Activated CD8-positive, alpha-beta memory T cell treated with anti-CD3 and anti-CD28 coated beads for 1 hour (primary cell): ENCODE data around the gene ANKRD27.
"Not testable (repeated sequence)": the region's sequence is repeated elsewhere in the genome, so short reads cannot be mapped to it uniquely, and the experiment has no call there.

ENCODE experiments used
- DNase-seq, 2 donors: peaks; one replicate each; pipeline ENCODE4 v3.0.0-alpha.2; 2020; ENCODE audit warnings: low read depth in 1 of 2; ENCODE audit errors: extremely low read depth in 1 of 2

ANKRD27 gene

DNA sequence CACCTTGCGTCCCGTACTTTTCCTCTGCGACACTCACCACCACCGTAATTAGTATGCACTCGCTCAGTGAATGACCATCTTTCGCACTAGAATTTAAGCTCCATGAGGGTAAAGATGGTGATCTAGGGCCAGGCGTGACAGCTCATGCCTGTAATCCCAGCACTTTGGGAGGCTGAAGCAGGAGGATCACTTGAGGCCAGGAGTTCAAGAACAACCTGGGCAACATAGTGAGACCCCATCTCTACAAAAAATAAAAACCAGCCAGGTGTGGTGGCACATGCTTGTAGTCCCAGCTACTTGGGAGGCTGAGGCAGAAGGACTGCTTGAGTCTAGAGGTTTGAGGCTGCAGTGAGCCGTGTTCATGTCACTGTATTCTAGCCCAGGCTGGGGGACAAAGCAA, 18.6 kb downstream of the ANKRD27 start:
- DNase-seq, result not testable (repeated sequence)

- DNase-seq, result no peak
Observed at GRCh38 chr19:32653599-32653915, 21.4 kb downstream of the ANKRD27 start.

- DNase-seq, result no peak
Observed at GRCh38 chr19:32652894-32653598, 21.9 kb downstream of the ANKRD27 start.

DNA sequence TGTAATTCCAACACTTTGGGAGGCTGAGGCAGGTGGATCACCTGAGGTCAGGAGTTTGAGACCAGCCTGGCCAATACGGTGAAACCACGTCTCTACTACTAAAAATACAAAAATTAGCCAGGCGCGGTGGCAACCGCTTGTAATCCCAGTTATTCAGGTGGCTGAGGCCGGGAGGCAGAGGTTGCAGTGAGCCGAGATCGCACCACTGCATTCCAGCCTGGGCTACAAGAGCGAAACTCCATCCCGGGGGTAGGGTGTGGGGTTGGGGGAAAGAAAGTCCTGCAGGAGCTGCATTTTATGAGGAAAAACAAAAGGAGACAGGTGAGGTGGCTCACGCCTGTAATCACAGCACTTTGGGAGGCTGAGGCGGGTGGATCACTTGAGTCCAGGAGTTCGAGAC, 22.6 kb downstream of the ANKRD27 start:
- DNase-seq, result not testable (repeated sequence)

GRCh38 chr19:32651729-32652140, 23.2 kb downstream of the ANKRD27 start:
- DNase-seq, result no peak

GRCh38 chr19:32650671-32651070, 24.3 kb downstream of the ANKRD27 start:
- no peak for DNase-seq

DNA sequence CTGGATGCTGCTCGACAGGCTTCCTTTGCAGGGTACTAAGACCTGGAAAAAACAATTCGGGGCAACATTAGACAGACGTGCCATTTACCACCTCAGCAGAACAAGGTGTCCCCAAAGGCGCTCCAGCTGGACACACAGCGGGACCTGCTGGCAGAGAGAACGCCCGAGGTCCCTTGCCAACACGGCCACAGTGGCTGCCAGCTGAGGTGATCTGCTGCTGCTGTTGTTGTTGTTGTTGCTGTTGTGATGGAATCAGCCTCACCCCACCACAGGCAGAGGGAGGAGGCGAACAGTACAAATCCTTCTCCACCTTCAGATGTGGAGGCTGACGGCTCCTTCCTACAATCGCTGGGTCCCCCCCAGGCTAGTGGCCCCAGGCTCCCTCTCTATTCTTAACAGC, 25.2 kb downstream of the ANKRD27 start:
- no peak for DNase-seq

- DNase-seq, result no peak
Observed at GRCh38 chr19:32647361-32647760, 27.6 kb downstream of the ANKRD27 start.

GRCh38 chr19:32646556-32646955, 28.4 kb downstream of the ANKRD27 start:
- no peak for DNase-seq

- peak; percentile 16 to 33 for DNase-seq
Observed at GRCh38 chr19:32642771-32643170, 32.2 kb downstream of the ANKRD27 start.

GRCh38 chr19:32638625-32639024, 36.4 kb downstream of the ANKRD27 start:
- no peak for DNase-seq

GRCh38 chr19:32637480-32637879, 37.5 kb downstream of the ANKRD27 start:
- DNase-seq, result no peak

DNA sequence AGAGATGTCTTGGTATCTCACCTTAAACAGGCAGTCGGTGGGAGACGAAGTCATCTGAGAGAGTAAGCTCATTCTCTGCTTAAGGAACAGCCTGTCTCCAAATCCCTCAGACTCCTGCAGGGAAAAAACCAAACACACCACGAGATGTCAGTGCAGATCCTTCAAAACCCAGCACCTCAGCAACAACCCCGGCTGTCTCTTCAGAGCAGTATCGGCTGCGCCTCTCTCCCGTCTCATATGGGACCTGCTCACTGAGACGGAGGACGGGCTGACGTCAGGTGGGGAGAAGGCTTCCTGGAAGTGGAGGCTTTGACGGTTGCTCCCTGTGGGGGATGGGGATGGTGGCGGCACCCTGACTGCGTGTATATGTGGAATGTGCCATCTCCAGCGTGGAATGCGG, 43.6 kb downstream of the ANKRD27 start:
- DNase-seq, result no peak

DNA sequence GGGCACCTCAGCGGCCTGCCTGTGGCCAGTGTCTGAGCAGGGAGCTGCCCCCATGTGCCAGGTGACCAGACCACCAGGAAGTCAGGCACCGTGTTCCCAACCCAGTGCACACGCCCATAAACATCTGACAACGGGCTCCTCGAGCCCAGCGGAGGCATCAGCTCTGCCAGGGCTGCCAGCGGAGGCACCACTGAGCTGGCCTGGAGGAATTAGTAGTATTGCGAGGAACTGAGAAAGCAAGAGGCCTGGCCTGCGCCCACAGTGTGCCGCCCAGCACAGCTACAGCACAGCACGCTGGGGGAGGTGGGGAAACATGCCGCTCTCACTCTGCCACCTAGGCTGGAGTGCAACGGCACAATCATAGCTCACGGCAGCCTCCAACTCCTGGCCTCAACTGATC, 44.6 kb downstream of the ANKRD27 start:
- no peak for DNase-seq

GRCh38 chr19:32627714-32628270, 47.2 kb downstream of the ANKRD27 start:
- no peak for DNase-seq

GRCh38 chr19:32626969-32627368, 48.0 kb downstream of the ANKRD27 start:
- DNase-seq, result no peak

DNA sequence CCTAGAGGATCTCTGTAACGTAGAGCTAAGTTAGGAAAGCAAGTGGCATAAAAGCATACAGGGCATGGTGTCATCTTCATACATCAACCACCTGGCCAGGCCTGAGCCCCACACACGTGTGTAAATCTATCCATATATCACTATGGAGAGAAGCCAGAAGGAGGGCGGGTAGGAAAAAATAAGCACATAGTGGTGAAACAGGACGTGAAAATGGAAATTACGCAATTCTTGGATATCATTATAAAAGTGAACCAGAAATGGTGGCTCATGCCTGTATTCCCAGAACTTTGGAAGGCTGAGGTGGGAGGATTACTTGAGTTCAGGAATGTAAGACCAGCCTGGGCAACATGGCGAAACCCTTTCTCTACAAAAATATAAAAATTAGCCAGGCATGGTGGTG, 50.6 kb downstream of the ANKRD27 start:
- DNase-seq, result no peak

- no peak for DNase-seq
Observed at GRCh38 chr19:32622002-32622401, 53.0 kb downstream of the ANKRD27 start.

GRCh38 chr19:32619051-32619685, 55.8 kb downstream of the ANKRD27 start:
- DNase-seq, result no peak

DNA sequence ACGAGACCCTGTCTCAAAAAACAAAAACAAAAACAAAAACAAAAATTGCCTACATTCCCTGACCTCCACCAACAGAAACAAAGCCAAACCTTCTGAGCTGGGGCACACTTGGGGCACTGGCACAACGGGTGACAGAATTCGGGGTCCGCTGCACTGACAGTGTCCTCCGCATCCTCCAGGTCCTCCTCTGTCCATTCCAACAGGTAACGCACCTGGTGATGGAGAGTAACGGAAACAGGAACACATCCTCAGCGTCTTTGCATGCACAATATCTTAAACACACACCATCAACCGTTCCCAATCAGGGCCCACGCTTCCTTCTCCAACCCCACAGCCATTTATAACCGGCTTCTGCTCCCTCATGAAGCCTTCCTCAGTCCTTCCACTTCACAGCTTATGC, 59.4 kb downstream of the ANKRD27 start:
- DNase-seq, result no peak

GRCh38 chr19:32614916-32615315, 60.1 kb downstream of the ANKRD27 start:
- no peak for DNase-seq

DNA sequence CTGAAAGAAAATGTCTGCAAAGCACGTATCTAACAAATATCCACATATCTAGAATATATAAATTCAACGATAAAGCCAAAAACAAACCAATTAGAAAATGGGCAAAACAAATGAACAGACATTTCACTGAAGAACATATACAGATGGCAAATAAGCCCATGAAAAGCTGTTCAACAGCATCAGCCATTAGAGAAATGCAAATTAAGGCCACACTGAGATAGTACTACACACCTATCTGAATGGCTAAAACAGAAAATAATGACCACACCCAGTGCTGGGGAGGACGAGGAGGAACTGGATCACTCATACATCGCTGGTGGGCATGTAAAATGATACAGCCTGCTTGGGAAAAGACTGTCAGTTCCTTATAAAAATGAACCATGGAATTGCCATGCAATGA, 62.0 kb downstream of the ANKRD27 start:
- no peak for DNase-seq

- no peak for DNase-seq
Observed at GRCh38 chr19:32611161-32611560, 63.8 kb downstream of the ANKRD27 start.
